OCI-LY3 (cell line): ENCODE measurements around the gene SCRN2.

Source experiments
- EZH2phosphoT487 ChIP-seq: fragments of 200-600 bp; shearing (Covaris generic); IDR thresholded peaks from 2 replicates; pipeline ENCODE4 v1.6.1; 2018; ENCODE audit warnings: antibody characterized with exemption, mixed run types, low read depth
- TF ChIP-seq, protein P1 (sequence below): fragments of 200-600, 300-600 bp; sonication (generic); IDR thresholded peaks from 2 replicates; pipeline ENCODE4 v1.5.1; 2014; ENCODE audit warnings: antibody characterized with exemption, low read length, low read depth

GRCh38 chr17:47836601-47837000 lies 4.5 kb downstream of the SCRN2 start:
- TF ChIP-seq, protein P1, sequence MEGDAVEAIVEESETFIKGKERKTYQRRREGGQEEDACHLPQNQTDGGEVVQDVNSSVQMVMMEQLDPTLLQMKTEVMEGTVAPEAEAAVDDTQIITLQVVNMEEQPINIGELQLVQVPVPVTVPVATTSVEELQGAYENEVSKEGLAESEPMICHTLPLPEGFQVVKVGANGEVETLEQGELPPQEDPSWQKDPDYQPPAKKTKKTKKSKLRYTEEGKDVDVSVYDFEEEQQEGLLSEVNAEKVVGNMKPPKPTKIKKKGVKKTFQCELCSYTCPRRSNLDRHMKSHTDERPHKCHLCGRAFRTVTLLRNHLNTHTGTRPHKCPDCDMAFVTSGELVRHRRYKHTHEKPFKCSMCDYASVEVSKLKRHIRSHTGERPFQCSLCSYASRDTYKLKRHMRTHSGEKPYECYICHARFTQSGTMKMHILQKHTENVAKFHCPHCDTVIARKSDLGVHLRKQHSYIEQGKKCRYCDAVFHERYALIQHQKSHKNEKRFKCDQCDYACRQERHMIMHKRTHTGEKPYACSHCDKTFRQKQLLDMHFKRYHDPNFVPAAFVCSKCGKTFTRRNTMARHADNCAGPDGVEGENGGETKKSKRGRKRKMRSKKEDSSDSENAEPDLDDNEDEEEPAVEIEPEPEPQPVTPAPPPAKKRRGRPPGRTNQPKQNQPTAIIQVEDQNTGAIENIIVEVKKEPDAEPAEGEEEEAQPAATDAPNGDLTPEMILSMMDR: no peak
- no peak for TF ChIP-seq EZH2phosphoT487
